ENCODE measurements around the gene GALNT16.

The GALNT16 gene

DNA sequence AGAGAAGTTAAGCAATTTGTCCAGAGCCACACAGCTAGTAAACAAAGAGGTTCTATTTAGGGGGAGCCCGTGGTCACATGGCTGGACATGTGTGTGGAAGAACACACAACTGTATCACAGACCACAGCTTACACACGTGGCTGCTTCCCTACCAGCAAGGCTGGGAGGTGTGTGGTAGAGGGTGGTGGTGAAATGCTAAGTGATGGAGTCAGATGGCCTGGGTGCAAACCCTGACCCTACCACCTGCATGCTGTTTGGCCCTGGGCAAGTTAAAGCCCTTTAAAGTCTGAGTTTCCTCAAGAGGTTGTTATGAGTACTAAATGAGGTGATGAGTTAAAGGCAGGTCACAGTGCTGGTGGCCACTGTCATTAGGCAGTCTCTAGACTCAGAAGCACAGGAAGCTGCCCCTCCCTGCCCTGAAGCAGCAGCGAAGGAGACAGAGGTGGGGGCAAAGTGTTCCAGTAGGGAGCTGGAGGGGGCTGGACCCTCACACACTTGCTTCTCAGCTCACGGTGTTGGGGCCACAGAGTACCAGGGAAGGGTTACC is 73.9 kb downstream of the GALNT16 start:
- DNase-seq (ENCODE audit: low read depth in 2 of 3, low spot score in 1 of 3) = no peak

DNA sequence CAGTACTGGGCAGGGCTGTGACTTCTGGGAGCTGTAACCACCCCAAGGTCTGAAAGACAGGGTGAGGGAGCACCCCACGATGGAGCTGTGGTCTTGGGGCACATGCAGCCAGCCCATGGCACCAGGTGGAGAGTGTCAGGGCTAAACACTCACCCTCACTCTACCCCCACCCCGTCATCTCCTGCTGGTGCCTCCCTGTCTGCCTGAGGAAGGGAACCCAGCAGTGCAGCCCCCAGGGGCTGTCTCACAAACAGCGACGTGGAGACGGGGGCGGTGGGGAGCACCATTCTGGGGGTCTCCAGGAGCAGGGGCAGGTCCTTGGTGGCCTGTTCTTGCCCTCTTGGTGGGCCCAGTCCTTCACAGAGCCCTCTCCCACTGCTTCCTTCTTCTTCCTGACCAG is 74.6 kb downstream of the GALNT16 start:
- no peak for DNase-seq (ENCODE audit: low read depth in 2 of 3, low spot score in 1 of 3)

DNA sequence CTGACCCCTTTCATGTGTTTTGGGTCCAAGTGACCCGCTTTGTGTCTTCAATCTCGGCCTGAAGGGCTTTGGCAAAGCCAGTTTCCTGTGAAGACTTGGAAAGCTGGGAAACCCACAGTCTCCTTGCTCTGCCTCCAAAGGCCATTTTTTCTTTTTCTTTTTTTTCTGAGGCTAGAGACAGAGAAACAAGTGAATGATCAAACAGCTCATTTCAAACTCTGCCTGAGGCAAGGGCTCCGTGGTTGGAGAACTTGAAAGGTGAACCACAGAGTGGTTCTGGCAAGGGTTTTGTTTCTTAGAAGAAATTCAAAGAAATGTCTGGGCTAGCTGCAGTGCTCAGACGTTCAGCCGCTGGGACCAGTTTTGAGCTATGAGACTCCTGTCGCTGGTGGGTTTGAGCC is 75.4 kb downstream of the GALNT16 start:
- no peak for DNase-seq (ENCODE audit: low read depth in 2 of 3, low spot score in 1 of 3)

DNA sequence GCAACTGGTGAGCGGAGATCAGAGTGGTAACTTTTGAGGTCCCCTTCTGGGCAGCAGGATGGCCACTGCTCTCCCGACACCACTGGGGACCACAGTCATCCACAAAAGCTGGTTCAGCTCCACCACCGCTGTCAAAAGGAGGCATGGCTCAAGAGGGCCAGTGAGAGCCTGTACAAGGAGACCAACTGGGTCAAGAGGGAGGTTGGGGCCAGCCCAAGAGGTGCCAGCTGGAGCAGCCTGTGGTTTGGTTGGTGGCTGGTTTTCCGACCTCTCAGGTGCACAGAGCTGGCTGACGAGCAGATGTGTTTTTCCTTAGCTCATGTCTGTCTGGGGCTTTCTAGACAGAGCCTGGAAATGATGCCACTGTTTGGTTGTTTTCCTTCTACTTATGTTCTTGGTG is 78.0 kb downstream of the GALNT16 start:
- DNase-seq (ENCODE audit: low read depth in 2 of 3, low spot score in 1 of 3) = no peak

DNA sequence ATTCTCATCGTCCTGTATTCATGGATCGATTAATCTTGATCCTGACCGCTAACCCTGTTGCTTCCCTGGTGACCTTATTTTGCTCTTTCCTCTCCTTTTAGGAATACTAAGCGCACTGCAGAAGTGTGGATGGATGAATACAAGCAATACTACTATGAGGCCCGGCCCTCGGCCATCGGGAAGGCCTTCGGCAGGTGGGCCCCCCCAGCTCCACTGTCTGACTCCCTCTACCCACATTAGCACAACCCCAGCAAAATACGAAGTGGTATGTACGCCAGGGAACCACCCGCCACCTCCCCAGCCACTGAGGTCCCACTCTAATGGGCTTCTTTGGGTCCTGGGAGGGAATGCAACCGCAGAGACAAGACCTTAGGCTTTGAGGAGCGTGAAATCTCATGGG is 79.5 kb downstream of the GALNT16 start:
- no peak for DNase-seq (ENCODE audit: low read depth in 2 of 3, low spot score in 1 of 3)

DNA sequence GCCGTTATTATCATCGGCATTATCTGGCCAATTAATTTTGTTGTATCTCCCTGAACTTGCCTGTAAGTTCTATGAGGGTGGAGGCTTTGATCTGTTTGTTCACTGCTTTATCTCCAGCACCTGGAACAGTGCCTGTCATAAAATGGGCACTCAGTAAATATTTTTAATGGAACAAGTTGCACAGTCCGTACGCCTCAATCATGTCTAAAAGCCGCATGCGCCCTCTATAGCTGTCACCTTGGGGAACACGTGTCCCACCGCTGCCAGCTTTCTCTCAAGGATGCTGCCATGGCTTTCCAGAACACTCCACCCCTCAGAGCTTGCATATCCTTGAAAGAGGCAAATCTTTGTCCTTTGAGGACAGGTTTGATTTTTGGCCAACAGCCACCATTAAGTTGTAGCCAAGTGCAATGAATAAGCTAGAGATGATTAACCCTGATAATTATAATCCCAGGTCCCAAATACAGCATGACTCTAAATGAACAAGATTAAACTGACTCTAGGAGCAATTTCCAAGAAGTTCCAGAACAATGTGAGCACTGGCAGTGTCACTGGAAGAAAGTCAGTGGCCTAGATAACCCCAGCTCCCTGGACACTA is 83.1 kb downstream of the GALNT16 start:
- no peak for DNase-seq (ENCODE audit: low read depth in 2 of 3, low spot score in 1 of 3)

DNA sequence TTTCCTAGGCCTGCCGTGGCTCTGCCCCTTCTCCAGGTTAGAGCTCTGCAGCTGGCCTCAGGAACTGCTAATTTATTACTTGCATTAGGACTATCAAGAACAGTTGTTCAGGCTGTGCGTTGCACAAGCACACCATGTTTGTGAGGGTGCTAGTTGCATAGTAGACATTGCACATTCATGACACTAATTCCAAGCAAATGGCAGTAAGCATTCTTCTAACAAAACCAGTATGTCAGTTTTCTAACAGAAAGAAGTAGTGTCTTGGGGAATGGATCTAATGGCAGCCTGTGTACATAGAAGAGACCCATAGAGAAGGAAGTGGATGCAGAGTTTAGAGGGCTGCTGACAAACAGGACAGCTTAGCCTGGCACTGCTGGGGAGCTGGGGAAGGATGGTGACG is 84.2 kb downstream of the GALNT16 start:
- DNase-seq (ENCODE audit: low read depth in 2 of 3, low spot score in 1 of 3) = no peak

DNA sequence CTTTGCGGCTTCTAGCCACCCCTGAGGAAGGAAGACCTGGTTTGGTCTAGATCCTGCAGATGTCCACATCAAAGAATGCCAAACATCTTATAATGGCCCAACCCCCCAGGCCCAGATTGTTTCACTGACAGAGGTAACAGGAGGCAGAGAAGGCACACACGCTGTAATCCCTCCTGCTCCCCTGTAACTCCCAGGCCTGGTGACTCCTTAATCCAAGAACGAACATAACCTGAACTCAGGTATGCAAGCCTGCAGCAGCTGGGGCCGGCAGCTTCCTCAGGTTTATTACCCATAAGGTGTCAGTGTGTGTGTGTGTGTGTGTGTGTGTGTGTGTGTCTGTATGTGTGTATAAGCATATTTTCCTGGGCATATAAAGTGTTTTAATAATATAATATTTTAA is 85.4 kb downstream of the GALNT16 start:
- no peak for DNase-seq (ENCODE audit: low read depth in 2 of 3, low spot score in 1 of 3)

DNA sequence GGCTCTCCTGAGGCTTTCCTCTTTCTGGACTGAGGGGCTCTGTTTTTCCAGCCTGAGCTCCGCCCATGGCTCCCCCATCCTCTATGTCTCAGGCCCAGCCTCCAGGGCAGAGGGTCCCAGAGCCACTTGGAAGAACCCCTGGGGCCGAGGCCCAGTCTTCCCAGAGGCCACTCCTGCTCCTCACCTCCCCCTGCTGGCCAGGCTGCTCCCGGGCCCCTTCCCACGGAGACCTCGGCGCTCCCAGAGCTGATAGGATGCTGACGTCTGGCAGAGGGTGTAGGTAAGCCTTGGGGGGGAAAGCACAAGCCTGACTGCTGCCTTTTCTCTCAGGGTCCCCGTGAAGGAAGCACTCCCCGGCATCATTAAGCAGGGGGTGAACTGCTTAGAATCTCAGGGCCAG is 86.8 kb downstream of the GALNT16 start:
- no peak for DNase-seq (ENCODE audit: low read depth in 2 of 3, low spot score in 1 of 3)

DNA sequence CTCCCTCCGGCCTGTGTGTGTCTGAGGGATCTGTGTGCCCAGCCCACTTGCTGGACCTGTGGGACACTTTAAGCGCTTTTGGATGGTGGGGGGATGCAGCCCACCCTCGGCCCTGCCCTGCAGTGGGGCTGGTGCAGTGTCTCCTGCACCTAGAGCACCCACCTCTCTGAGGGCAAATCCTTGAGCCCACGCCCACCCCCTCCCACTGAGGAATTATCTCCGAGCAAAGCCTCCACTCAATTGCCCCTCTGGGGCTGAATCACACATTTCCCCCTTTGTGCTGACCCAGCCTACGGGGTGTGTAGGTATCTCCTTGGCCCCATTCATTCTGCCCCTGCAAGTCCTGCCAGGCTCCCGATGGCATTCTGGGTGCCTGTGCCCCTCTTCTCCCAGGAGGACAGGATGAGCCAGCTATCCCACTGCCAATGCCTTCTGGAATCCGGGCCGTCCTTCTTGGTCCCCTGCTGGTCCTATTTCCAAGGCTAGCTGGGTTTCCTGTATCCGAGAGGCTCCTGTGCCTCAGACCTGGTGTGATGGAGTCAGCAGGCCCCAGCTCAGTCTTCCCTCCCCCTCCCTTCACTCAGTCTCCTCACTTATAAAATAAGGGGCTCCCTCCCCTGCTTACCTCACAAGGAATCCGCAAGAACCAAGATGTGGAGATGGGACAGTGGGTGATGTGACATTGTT is 89.3 kb downstream of the GALNT16 start:
- DNase-seq (ENCODE audit: low read depth in 2 of 3, low spot score in 1 of 3) = no peak

DNA sequence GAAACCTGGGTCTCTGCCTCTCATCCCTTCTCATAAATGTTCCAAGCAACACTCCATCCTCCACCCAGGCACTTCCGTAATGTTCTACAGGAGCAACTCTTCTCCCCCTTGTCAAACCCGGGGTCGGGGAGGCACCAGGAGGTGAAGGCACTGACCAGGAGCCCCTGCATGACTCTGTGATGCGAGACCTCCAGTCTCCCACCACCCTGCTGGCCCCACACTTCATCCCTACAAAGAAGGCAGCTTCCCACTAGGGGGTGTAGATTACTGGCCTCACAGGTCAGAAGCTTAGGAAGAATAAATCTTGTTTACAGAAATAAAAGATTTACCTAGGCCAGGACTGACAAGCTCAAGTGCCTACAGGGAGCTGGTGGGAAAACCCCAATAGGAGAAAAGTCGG is 90.9 kb downstream of the GALNT16 start:
- no peak for DNase-seq (ENCODE audit: low read depth in 2 of 3, low spot score in 1 of 3)

DNA sequence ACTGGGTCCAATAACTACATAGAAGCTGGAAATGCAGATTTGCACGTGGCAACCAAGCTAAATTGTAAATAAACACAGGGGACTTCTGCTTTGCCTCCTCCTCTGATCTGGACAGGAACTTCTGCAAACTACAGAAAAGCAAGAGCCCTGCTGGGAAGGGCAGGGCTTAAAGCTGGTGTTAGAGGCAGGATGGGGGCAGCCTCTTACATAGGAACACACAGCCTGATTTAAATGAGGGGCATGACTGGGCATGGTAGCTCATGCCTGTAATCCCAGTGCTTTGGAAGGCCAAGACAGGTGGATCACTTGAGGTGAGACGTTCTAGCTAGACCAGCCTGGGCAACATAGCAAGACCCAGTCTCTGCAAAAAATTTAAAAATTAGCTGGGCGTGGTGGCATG is 91.4 kb downstream of the GALNT16 start:
- DNase-seq (ENCODE audit: low read depth in 2 of 3, low spot score in 1 of 3) = no peak

DNA sequence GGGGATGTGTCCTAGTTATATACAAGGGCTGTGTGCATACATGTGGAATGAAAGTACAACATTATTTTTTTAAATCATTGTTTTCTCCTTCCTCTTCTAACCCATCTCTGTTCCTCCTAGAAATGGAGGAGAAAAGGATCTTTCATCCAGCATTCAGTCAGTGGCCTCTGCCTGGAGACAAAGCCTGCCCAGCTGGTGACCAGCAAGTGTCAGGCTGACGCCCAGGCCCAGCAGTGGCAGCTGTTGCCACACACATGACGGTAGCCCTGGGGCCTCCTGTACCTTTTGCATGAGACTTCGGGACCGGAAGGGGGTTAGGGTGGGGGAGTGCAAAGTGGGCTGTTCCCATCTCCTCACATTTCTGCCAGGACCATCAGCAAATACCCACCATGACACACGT is 92.0 kb downstream of the GALNT16 start:
- no peak for DNase-seq (ENCODE audit: low read depth in 2 of 3, low spot score in 1 of 3)

DNA sequence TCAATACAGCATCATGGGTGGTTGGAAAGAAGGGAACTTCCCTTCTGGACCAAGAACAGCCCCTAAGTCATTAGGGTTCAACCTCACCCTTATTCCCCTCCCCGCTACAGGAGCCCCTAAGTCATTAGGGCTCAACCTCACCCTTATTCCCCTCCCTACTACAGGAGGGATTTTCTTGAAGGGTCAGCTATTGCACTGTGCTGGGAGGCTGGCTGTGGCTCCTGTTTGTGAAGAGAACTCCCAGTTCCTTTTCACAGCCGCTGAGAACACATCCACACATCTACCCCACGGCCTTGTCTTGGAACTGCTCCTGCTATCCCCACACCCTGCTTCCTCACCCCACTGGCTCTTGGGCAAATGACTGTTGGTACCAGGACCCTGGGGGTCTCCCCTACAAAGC is 93.2 kb downstream of the GALNT16 start:
- no peak for DNase-seq (ENCODE audit: low read depth in 2 of 3, low spot score in 1 of 3)

DNA sequence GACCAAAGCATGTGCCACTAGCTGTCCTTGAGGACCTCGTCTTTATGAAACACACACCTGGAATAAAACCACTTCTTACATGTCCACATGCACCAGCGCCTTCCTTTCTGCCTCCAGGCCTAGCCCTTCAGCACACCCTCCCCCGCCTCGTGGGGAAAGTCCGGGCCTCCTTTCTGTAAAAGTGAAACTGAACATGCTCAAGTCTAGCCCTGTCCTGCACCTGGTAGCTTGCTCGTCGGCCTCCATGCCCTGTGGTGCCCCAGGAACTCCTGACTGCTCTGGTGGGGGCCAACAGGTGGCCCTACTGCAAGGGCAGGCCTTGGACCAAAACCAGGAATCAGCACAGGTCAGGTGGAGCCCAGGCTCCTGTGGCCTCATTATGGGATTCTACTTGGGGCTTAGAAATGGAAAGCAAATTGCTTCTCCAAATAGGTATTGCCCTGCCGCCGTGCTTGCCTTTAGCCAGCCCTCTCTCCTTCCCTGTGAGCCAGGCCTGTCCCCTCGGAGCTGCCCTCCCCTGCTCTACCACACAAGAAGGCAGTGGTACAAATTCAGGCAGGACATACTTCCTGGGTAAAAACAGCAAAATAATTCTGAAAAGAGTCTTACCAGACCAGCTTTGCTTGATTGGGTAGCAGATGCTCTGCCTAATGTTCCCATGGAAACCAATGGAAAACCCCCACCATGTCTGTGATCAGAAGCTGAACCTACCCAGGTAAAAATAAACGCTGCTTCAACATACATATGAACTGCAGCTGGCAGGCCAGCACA is 94.6 kb downstream of the GALNT16 start:
- peak; percentile 56 to 64 (median 62) for DNase-seq (ENCODE audit: low read depth in 2 of 3, low spot score in 1 of 3)

DNA sequence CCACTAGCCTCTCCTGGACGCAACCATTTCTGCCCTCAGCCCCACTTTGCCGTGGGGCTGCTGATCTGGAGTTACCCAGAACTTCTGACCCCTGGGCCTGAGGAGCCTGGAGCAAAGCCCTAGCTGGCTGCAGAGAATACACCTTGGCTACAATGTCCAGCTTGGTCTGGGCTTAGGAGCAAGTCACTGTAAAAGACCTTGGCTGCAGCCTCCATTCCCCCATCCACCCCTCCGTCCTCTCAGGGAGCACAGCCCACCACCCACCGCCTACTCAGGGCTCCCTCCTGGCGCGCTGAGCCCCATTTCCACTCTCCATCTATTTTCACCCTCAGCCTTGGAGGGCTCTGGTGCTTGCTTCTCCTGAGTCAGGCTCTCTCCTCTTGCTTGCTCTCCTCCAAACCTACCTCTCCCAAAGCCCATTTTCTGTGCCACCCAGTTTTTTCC is 95.2 kb downstream of the GALNT16 start:
- no peak for DNase-seq (ENCODE audit: low read depth in 2 of 3, low spot score in 1 of 3)

DNA sequence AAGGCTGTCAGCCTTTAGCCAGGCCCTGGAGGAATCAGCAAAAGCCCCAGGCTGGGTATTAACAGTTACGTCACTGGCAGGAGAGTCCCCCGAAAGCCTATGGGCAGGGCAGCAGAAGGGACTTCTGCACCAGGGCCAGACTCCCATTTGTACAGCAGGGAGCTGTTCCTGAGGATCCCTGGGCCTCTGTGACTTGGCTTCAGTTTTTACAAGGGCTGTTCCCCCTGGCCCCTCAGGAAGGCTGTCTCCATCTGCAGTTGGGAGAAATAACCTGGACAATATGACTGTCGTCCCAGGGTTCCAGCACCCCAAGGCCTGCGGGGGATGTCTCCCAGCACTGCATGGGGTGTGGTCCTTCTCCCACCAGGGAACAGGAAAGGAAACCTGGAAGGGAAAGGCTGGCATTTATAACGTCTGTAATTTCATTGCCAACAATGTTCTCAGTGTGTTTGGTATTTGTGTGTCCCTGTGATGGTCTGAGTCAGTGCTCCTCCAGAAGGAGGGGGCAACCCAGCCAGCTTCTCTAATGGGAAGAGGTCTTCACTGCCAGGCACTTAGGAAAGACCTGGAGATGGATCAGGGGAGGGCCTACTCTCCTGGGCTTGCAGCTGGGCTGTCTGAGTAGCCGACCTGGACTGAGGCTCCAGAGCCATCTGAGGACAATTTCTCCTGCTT is 95.8 kb downstream of the GALNT16 start:
- DNase-seq (ENCODE audit: low read depth in 2 of 3, low spot score in 1 of 3) = no peak

DNA sequence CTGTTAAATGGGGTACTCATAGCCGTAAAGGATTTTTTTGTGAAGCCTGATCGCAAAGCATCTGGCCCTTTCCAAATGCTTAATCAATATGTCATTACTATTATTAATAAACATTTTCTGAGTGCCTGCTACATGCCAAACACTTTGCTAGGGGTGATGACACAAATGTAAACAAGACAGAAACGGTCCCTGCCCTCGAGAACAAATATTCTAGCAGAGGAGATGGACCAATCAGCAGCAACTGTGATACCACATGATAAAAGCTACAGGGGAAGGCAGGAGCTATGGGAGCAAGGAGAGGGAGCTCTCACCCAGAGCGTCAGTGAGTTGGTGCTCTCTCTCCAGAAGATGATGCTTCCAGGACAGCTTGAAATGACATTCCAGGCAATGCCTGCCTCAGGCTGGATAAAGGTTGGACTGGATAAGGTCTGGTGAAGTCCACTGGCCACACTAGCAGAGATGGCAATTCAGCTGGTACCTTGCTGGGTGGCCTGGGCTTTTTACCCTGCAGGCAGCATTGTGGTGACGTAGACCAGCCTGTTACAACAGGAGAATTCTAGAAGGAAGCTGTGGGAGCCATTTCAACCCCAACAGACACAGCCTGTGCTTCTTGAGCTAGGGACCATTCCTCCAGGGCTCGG is 97.1 kb downstream of the GALNT16 start:
- no peak for DNase-seq (ENCODE audit: low read depth in 2 of 3, low spot score in 1 of 3)

DNA sequence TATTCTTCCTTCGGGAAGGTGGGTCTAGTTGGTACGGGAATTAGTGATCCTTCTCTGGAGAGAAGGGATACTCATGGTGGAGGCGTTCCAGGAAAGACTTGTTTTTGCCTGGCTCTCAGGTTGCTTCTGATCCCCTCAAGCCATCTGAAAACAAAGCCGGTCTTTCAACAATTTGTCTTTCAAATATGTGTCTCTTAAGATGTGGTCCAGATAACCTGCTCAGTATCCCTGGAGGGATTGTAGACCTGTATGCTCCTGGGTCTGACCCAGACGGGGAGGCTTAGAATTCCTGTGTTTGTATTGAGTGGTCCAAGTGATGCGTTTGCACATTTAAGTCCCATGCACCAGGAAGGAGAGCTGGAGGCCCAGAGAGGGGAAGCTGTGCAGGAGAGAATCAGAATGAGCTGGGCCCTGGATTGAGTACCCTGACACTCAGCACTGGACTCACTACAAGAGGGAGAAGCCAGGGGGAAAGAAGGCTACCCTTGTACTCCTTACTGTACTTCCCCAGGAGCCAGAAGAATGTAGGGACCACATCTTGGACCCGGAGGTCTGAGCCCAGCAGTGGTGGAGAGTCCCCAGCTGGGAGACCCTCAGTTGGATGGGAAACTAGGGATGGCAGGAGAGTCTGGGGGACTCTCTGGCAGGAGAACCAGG is 97.7 kb downstream of the GALNT16 start:
- no peak for DNase-seq (ENCODE audit: low read depth in 2 of 3, low spot score in 1 of 3)

DNA sequence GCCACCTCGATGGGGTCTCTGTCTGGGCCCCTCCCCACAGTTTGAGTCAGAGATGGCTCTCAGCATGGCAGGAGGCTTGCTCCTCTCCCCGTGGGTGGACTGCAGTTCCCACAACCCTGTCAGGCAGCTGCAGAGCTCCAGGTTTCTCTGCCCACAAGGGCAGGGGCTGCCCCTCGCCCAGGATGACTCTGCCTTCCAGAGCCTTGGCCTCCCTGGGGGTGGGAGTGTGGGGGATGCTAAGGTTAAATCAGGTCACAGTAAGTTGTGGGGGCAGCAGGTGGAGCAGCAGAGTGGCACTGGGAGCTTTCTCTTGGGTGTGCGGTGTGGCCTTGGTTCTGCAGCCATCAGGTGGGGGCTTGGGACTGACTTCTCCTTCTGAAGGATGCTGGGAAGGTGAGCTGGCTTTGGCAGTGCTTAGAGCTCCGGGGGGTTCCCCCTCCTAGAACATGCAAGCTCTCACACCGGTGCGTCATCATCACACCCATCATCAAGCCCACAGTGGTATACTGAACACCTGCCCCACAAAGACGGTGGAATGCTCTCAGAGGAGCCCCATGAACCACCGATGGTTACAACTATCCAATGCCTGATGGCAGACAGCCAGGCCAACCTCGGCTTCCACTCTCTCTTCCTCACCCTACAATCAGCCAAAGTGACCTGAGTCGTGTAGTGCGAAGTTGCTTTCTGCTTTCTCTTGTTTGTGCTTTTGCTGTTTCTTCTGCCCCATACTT is 98.4 kb downstream of the GALNT16 start:
- peak; percentile 29 to 68 (median 43) for DNase-seq (ENCODE audit: low read depth in 2 of 3, low spot score in 1 of 3)

Measured in stimulated activated CD4-positive, alpha-beta T cell treated with anti-CD3 and anti-CD28 coated beads, Interleukin-12 subunit alpha, Interleukin-12 subunit beta, amount 100 ng/mL, for 48 hours (primary cell).